ENCODE measurements around the gene STON1.
"Not testable (repeated sequence)": the region's sequence is repeated elsewhere in the genome, so short reads cannot be mapped to it uniquely, and the experiment has no call there.

The STON1 gene

DNA sequence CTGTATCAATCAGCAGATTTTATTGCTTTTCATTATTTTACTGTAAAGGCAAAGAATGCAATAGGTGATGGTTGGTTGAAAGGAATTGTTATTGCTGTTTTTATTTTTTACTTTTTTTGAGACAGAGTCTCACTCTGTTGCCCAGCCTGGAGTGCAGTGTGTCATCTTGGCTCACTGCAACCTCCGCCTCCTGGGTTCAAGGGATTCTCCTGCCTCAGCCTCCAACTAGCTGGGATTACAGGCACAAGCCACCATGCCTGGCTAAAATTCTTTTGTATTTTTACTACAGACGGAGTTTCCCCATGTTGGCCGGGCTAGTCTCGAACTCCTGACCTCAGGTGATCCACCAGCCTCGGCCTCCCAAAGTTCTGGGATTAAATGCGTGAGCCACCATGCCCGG lies 66.8 kb downstream of the STON1 start:
- H3K9me3 ChIP-seq (ENCODE audit: insufficient read depth, low read depth, low read length); H3K27me3 ChIP-seq (ENCODE audit: insufficient read depth, low read length); H3K36me3 ChIP-seq (ENCODE audit: insufficient read depth, low read length); H3K4me1 ChIP-seq (ENCODE audit: insufficient read depth, low read length); H3K9ac ChIP-seq (ENCODE audit: low read depth, low read length); H3K4me3 ChIP-seq (ENCODE audit: low read length); H3K27ac ChIP-seq (ENCODE audit: low read depth, low read length): not testable (repeated sequence)
- WGBS, result 94% methylated on average over 7 of the region's 7 CpGs

DNA sequence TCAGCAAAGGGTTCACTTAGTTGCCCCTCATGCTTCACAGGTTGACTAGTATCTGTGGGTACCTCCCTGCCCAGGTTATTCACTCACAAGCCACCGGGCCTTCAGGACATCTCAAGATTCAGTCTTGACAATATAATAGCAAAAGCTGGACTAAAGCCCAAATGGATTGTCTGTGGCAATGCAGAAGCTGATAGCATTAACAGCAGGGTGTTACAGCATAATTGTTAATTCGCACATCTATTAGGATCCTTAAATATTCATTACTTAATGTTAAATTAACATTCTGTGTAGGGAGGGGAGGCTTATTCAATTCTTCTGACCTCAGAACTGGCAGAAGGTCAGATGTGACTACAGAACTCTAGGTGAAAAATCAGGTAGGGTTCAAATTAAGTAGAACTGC lies 67.5 kb downstream of the STON1 start:
- Histone ChIP-seq H3K27ac (ENCODE audit: low read depth, low read length) (no peak overlapping the region), H3K9ac (ENCODE audit: low read depth, low read length) (no peak overlapping the region), H3K4me1 (ENCODE audit: insufficient read depth, low read length) (no peaks in the 10 kb centered on the region), H3K27me3 (ENCODE audit: insufficient read depth, low read length) (no peaks in the 10 kb centered on the region), H3K4me3 (ENCODE audit: low read length) (no peak overlapping the region), H3K36me3 (ENCODE audit: insufficient read depth, low read length) (peaks cover 6% of the 10 kb centered on the region; the same call in 1 of the 2 replicates), H3K9me3 (ENCODE audit: insufficient read depth, low read depth, low read length) (no peaks in the 10 kb centered on the region)
- 100% methylated on average over 1 of the region's 2 CpGs for WGBS

DNA sequence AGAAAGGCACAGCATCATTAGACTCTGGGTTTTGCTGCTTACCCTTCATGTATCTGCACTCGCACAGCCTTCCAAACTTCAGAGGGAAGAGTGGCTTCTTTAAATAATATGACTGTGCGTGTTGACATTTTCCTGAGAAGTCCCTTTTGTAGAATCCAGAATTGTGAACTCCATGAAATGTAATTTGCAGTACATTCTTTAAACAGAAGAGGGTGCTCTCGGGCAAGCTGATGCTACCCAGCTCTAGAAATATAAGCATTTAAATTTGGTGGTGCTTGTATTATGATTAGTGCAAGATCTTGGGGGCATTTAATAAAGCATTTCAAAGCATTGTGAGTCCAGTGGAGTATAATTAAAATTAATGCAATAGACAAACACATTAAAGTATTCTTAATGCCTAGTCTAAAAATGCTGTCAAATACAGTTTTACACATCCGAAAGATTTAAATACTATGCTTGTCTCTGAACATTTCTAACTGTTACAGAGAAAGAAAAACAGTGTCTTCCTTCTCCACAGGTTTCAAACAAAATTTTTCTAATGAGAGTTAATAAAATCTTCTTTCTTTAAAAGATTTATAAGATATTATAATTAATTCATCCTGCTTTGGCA lies 70.4 kb downstream of the STON1 start:
- Histone ChIP-seq H3K9me3 (ENCODE audit: insufficient read depth, low read depth, low read length) (no peaks in the 10 kb centered on the region), H3K9ac (ENCODE audit: low read depth, low read length) (no peak overlapping the region), H3K27ac (ENCODE audit: low read depth, low read length) (no peak overlapping the region), H3K36me3 (ENCODE audit: insufficient read depth, low read length) (0 out of 2 replicates have a peak, but pooled peaks cover 2% of the 10 kb centered on the region), H3K4me1 (ENCODE audit: insufficient read depth, low read length) (no peaks in the 10 kb centered on the region), H3K27me3 (ENCODE audit: insufficient read depth, low read length) (no peaks in the 10 kb centered on the region), H3K4me3 (ENCODE audit: low read length) (no peak overlapping the region)
- 44% methylated on average over 4 of the region's 4 CpGs for WGBS

DNA sequence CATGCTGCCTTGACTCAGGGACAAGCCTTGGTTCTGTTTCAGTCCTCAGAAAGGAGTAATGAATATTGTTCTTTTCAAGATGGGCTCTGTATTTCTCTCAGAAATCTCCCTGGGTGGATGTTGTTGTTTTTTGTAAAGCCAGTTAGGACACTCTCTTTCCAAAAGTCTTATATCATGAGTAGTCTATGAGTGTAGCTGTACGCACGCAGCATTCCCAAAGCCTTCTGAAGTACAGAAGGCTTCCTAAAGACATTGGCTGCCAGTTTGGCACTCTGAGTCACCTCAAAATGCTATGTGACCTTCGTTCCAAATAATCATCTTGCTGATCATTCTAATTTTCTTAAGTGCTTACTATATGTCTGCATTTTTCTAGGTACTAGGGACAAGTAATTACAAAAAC lies 71.0 kb downstream of the STON1 start:
- no peaks in the 10 kb centered on the region for H3K27me3 ChIP-seq (ENCODE audit: insufficient read depth, low read length)
- 92% methylated on average over 3 of the region's 3 CpGs for WGBS
- H3K9me3 ChIP-seq (ENCODE audit: insufficient read depth, low read depth, low read length), result no peaks in the 10 kb centered on the region
- H3K4me1 ChIP-seq (ENCODE audit: insufficient read depth, low read length), result no peaks in the 10 kb centered on the region
- no peaks in the 10 kb centered on the region for H3K36me3 ChIP-seq (ENCODE audit: insufficient read depth, low read length)
- no peak overlapping the region for H3K9ac ChIP-seq (ENCODE audit: low read depth, low read length)
- no peak overlapping the region for H3K27ac ChIP-seq (ENCODE audit: low read depth, low read length)
- no peak overlapping the region for H3K4me3 ChIP-seq (ENCODE audit: low read length)

DNA sequence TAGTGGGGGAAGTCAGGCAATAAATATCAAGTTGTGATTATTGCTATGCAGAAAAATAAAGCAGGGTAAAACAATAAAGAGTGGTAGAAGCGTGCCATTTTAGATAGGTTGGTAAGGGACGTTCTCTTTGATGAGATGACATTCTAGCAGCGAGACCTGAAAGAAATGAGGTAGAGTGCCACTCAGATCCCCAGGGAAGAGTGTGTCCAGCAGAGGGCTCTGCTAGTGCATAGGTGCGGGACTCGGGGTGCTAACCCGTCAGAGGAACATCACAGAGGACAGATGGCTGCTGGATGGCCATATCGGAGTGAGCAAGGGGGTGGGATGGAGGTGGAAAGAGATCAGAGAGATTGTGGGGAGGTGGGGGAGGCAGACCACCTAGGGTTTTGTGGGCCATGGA lies 71.4 kb downstream of the STON1 start:
- Histone ChIP-seq H3K27ac (ENCODE audit: low read depth, low read length) (no peak overlapping the region), H3K9ac (ENCODE audit: low read depth, low read length) (no peak overlapping the region), H3K4me1 (ENCODE audit: insufficient read depth, low read length) (no peaks in the 10 kb centered on the region), H3K4me3 (ENCODE audit: low read length) (no peak overlapping the region), H3K9me3 (ENCODE audit: insufficient read depth, low read depth, low read length) (no peaks in the 10 kb centered on the region), H3K36me3 (ENCODE audit: insufficient read depth, low read length) (no peaks in the 10 kb centered on the region), H3K27me3 (ENCODE audit: insufficient read depth, low read length) (no peaks in the 10 kb centered on the region)
- 54% methylated on average over 7 of the region's 7 CpGs for WGBS

DNA sequence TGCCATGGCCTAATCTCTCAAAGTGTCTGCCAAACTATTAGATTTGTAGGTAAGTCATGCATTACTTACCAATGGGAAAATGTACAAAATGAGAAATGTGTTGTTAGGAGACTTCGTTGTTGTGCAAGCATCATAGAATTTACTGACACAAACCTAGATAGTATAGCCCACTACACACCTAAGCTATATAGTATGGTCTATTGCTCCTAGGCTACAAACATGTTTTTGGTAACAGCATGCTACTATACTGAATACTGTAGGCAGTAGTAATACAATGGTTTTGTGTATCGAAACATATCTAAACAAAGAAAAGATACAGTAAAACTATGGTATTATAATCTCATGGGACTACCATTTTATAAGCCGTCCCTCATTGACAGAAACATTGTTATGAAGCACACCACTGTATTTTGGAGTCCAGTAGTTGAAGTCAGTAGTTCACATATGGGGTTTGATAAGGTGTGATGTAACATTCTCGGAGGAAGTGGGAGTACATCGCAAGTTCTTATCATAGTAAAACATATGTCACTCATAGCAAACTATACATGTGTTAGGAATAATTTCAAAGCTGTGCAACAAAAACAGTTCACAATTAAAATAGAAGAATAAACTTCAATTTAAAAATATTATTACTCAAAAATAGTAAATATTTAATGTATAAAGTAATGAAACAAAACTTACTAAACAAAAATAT lies 75.7 kb downstream of the STON1 start:
- Histone ChIP-seq H3K4me3 (ENCODE audit: low read length) (no peak overlapping the region), H3K36me3 (ENCODE audit: insufficient read depth, low read length) (no peaks in the 10 kb centered on the region), H3K9ac (ENCODE audit: low read depth, low read length) (no peak overlapping the region), H3K9me3 (ENCODE audit: insufficient read depth, low read depth, low read length) (no peaks in the 10 kb centered on the region), H3K27ac (ENCODE audit: low read depth, low read length) (no peak overlapping the region), H3K4me1 (ENCODE audit: insufficient read depth, low read length) (no peaks in the 10 kb centered on the region), H3K27me3 (ENCODE audit: insufficient read depth, low read length) (no peaks in the 10 kb centered on the region)
- WGBS, result 100% methylated on average over 2 of the region's 5 CpGs

DNA sequence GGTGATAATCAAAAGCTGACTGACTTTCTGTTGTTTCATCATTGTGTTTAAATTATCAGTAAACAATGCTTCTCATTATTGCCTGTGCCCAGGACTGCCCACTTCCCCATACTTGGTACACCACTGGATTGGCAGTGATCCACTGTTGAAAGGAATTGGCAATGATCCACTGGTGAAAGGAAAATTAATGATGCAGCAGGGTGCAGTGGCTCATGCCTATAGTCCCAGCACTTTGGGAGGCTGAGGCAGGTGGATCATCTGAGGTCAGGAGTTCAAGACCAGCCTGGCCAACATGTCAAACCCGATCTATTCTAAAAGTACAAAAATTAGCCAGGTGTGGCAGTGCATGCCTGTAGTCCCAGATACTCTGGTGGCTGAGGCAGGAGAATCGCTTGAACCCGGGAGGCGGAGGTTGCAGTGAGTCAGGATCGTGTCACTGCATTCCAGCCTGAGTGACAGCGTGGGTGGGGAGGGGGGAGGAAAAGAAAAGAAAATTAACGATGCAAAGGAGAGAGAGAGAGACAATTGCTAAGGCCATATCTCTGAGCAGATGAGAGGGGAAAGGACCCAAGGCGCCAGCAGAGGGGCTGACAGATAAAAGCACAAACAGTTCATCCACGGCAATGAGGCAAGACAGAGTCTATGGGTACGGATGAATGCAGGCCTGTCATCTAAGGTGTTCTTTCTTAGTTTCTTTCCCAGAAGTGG lies 77.5 kb downstream of the STON1 start:
- no peak overlapping the region for H3K27ac ChIP-seq (ENCODE audit: low read depth, low read length)
- no peak overlapping the region for H3K9ac ChIP-seq (ENCODE audit: low read depth, low read length)
- H3K9me3 ChIP-seq (ENCODE audit: insufficient read depth, low read depth, low read length), result no peaks in the 10 kb centered on the region
- H3K36me3 ChIP-seq (ENCODE audit: insufficient read depth, low read length), result no peaks in the 10 kb centered on the region
- no peak overlapping the region for H3K4me3 ChIP-seq (ENCODE audit: low read length)
- no peaks in the 10 kb centered on the region for H3K27me3 ChIP-seq (ENCODE audit: insufficient read depth, low read length)
- 77% methylated on average over 10 of the region's 10 CpGs for WGBS
- H3K4me1 ChIP-seq (ENCODE audit: insufficient read depth, low read length), result no peaks in the 10 kb centered on the region

DNA sequence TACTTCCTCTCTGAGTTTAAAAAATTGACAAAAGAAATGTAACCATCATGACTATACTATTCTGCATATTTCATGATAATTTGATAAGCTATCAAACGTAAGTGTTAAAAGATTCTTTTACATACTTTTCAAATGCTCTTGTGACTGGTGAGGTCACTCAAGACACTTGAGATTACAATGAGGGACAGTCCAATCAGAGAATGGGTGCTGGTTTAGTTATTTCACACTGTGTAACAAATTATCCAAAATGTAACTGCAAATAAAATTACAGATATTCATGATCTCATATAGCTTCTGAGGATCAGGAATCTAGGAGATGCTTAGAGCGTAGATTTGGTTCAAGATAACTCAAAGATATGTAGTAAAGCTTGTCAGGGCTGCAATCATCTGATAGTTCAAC lies 83.3 kb downstream of the STON1 start:
- Histone ChIP-seq H3K4me1 (ENCODE audit: insufficient read depth, low read length) (no peaks in the 10 kb centered on the region), H3K9me3 (ENCODE audit: insufficient read depth, low read depth, low read length) (no peaks in the 10 kb centered on the region; the same call in 1 of the 2 replicates), H3K4me3 (ENCODE audit: low read length) (no peak overlapping the region), H3K36me3 (ENCODE audit: insufficient read depth, low read length) (no peaks in the 10 kb centered on the region), H3K9ac (ENCODE audit: low read depth, low read length) (no peak overlapping the region), H3K27ac (ENCODE audit: low read depth, low read length) (no peak overlapping the region), H3K27me3 (ENCODE audit: insufficient read depth, low read length) (no peaks in the 10 kb centered on the region)
- WGBS, result 95% methylated on average over 1 of the region's 2 CpGs

DNA sequence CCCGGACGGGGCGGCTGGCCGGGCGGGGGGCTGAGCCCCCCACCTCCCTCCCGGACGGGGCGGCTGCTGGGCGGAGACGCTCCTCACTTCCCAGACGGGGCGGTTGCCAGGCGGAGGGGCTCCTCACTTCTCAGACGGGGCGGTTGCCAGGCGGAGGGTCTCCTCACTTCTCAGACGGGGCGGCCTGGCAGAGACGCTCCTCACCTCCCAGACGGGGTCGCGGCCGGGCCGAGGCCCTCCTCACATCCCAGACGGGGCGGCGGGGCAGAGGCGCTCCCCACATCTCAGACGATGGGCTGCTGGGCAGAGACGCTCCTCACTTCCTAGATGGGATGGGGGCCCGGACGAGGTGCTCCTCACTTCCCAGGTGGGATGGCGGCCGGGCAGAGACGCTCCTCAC lies 84.6 kb downstream of the STON1 start:
- H3K36me3 ChIP-seq (ENCODE audit: insufficient read depth, low read length); H3K9me3 ChIP-seq (ENCODE audit: insufficient read depth, low read depth, low read length); H3K4me3 ChIP-seq (ENCODE audit: low read length); H3K9ac ChIP-seq (ENCODE audit: low read depth, low read length); H3K4me1 ChIP-seq (ENCODE audit: insufficient read depth, low read length); H3K27me3 ChIP-seq (ENCODE audit: insufficient read depth, low read length); H3K27ac ChIP-seq (ENCODE audit: low read depth, low read length): not testable (repeated sequence)
- WGBS, result 97% methylated on average over 35 of the region's 35 CpGs

DNA sequence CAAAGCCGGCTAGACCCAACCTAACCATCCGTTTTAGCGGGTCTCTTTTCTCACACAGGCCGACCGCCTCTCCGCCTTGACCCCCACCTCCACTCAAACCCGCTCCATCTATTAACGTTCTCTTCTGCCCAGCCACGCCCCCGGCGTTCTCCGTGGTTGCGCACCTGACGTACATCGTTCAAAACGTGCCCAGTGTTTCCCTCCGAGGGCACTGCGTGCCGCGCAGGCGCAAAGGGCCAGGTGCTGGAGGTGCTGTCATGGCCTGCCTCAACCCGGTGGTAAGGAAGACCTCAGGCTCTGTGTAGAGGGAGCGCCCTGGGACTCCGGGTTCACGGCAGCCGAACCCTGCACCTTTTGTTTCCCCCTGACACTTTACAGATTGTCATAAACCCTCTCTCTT lies 87.7 kb downstream of the STON1 start, which contains the start of gene GTF2A1L:
Gene GTF2A1L (plus strand): TSS at position 239 of the 400 bp plus-strand sequence. CDS start 19 bp downstream, at position 258.
- Histone ChIP-seq H3K4me1 (ENCODE audit: insufficient read depth, low read length) (no peaks in the 10 kb centered on the region), H3K4me3 (ENCODE audit: low read length) (no peak within 1 kb of the TSS), H3K27me3 (ENCODE audit: insufficient read depth, low read length) (no peaks in the 10 kb centered on the region), H3K36me3 (ENCODE audit: insufficient read depth, low read length) (no peaks in the 10 kb centered on the region), H3K9ac (ENCODE audit: low read depth, low read length) (no peak within 1 kb of the TSS), H3K9me3 (ENCODE audit: insufficient read depth, low read depth, low read length) (no peaks in the 10 kb centered on the region; the same call in 1 of the 2 replicates), H3K27ac (ENCODE audit: low read depth, low read length) (no peak within 1 kb of the TSS)
- 95% methylated on average over 26 of the region's 26 CpGs for WGBS

DNA sequence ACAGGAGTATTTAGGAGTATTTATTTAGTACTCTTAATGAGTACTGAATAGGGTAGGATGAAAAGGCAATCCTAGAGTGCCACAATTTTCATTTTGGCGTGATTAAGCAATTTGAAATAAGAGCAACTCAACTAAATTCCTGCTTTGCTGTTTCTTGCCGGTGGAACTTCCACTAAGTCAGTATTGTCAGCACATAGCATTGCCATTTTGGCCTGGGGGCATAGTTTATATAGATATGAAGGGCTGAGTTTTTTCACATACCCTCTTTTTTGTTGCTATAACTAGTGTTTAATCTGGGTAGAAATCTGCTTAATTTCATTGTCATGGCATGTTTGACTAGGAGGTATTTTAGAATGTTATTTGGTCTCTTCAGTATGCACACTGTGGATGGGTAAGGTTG lies 89.6 kb downstream of the STON1 start:
- Histone ChIP-seq H3K4me3 (ENCODE audit: low read length) (no peak overlapping the region), H3K36me3 (ENCODE audit: insufficient read depth, low read length) (no peaks in the 10 kb centered on the region), H3K9ac (ENCODE audit: low read depth, low read length) (no peak overlapping the region), H3K27ac (ENCODE audit: low read depth, low read length) (no peak overlapping the region), H3K9me3 (ENCODE audit: insufficient read depth, low read depth, low read length) (no peaks in the 10 kb centered on the region), H3K27me3 (ENCODE audit: insufficient read depth, low read length) (no peaks in the 10 kb centered on the region), H3K4me1 (ENCODE audit: insufficient read depth, low read length) (no peaks in the 10 kb centered on the region)
- 95% methylated on average over 2 of the region's 2 CpGs for WGBS
